HFF-Myc (cell line): ENCODE measurements around the gene DNAJC22.
"Not testable (repeated sequence)": the region's sequence is repeated elsewhere in the genome, so short reads cannot be mapped to it uniquely, and the experiment has no call there.

Source experiments
- DNase-seq: peaks from one replicate; pipeline ENCODE4 v3.0.0-alpha.2; 2011; ENCODE audit warnings: low read depth; ENCODE audit errors: extremely low read depth
- H3K4me3 ChIP-seq: replicated peaks from 2 replicates; pipeline ENCODE4 v1.5.1; 2011; ENCODE audit warnings: low read depth, mild to moderate bottlenecking, control low read depth, low read length
- TF ChIP-seq, protein P1 (sequence below): IDR thresholded peaks from 2 replicates; pipeline ENCODE4 v1.5.1; 2012; ENCODE audit warnings: mild to moderate bottlenecking, low read depth, low read length, control low read depth; ENCODE audit errors: missing control alignments

Gene DNAJC22

DNA sequence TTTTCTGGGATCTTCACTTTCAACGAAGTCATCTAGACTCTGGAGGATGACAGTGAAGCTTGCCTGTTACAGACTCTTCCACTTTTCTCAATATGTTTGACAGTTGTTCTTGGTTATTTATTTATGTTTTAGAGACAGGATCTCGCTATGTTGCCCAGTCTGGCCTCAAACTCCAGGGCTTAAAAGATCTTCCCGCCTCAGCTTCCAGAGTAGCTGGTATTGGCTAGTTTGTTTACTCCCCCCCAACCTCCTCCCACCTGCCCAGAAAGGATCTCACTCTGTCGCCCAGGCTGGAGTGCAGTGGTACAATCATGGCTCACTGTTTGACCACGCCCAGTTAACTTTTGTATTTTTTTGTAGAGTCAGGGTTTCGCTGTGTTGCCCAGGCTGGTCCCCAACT lies 23.9 kb downstream of the DNAJC22 start:
- H3K4me3 ChIP-seq: no peak overlapping the region

DNA sequence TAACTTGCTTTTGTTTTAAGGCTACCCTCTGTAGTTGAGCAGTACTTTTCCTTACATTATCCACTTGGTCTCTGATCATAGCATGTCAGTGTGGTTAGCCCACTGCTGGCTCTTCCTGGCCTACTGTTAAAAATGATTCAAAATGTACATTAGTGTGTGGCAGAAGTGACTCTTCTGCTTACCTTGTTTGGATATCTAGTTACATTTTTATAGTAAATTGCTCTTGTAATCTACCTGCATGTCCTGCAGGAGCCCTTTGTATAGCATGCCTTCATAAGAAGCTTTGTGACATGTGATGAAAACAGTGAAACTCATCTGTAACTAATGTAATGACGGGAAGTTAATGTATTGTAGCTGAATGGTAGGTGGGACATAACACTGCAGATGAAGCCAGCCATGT lies 28.7 kb downstream of the DNAJC22 start:
- DNase-seq: no peak
- no peak overlapping the region for H3K4me3 ChIP-seq
- TF ChIP-seq, protein P1, sequence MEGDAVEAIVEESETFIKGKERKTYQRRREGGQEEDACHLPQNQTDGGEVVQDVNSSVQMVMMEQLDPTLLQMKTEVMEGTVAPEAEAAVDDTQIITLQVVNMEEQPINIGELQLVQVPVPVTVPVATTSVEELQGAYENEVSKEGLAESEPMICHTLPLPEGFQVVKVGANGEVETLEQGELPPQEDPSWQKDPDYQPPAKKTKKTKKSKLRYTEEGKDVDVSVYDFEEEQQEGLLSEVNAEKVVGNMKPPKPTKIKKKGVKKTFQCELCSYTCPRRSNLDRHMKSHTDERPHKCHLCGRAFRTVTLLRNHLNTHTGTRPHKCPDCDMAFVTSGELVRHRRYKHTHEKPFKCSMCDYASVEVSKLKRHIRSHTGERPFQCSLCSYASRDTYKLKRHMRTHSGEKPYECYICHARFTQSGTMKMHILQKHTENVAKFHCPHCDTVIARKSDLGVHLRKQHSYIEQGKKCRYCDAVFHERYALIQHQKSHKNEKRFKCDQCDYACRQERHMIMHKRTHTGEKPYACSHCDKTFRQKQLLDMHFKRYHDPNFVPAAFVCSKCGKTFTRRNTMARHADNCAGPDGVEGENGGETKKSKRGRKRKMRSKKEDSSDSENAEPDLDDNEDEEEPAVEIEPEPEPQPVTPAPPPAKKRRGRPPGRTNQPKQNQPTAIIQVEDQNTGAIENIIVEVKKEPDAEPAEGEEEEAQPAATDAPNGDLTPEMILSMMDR: no peak

More for the DNA sequence above, 23.9 kb downstream of the DNAJC22 start:
- no peak for DNase-seq
- TF ChIP-seq, protein P1: no peak

DNA sequence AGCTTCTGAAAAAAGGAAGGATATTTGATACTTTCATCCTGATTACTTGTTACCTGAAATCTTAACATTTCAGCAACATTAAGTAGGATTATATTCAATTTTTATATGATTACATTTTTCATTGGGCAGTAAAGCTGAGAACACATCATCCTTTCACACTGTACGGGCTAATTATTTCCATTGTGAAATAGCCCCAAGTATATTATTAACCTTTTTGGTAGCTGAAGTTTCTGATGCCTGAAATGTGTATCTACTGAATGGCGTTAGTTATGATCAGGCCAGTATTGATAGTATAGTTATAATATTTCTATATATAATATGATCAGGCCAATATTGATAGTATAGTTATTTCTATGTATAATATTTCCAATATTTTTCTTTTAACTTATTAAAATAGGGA lies 30.7 kb downstream of the DNAJC22 start:
- H3K4me3 ChIP-seq: no peak overlapping the region
- no peak for DNase-seq
- TF ChIP-seq, protein P1: no peak

DNA sequence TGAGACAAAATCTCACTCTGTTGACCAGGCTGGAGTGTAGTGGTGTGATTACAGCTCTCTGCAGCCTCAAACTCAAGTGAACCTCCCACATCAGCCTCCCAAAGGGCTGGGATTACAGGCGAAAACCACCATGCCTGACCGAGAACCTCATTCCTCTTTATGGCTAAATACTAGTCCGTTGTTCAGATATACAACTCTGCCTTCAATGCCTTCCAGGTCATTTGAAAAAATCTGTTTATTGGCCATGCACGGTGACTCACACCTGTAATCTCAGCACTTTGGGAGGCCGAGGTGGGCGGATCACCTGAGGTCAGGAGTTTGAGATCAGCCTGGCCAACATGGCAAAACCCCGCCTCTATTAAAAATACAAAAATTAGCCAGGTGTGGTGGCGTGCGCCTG lies 33.5 kb downstream of the DNAJC22 start:
- not testable (repeated sequence) for H3K4me3 ChIP-seq, DNase-seq

DNA sequence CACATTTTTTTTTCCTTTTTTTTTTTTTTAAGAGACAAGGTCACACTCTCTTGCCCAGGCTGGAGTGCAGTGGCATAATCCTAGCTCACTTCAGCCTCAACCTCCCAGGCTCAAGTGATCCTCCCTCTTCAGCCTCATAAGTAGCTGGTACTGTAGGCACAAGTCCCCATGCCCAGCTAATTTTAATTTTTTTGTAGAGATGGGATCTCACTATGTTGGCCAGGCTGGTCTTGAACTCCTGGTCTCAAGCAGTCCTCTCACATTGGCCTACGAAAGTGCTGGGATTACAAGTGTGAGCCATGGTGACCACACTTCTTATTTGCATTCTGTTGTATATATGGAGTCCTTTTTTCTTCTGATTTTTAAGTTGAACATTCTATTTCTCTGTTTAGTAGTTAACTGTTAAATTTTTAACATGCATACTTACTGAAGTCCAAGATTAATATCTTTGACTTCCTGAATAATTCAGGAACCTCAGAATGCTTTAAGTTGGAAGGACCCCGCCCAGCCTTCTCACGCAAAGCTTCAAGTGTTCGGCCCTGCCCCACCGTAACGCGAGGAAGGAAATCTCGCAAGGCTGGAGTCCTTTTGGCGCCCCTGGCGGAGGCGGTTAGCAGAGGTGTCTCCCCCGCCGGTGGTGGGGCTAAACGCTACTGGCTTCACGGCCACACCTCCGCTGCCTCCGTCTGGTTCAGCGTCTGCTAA lies 42.1 kb downstream of the DNAJC22 start:
- no peak overlapping the region for H3K4me3 ChIP-seq
- no peak for DNase-seq
- TF ChIP-seq, protein P1: no peak

DNA sequence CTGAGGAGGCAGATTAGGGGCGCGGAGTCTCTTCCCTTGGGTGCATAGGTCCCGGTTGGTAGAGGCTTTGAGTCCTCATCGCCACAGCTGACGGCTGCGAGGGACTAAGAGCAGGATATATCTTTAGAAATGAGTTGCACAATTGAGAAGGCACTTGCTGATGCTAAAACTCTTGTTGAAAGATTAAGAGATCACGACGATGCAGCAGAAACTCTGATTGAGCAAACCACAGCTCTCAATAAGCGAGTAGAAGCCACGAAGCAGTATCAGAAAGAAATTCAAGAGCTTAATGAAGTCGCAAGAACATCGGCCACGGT lies 42.7 kb downstream of the DNAJC22 start:
- DNase-seq: no peak
- TF ChIP-seq, protein P1: no peak
- H3K4me3 ChIP-seq: no peak overlapping the region

DNA sequence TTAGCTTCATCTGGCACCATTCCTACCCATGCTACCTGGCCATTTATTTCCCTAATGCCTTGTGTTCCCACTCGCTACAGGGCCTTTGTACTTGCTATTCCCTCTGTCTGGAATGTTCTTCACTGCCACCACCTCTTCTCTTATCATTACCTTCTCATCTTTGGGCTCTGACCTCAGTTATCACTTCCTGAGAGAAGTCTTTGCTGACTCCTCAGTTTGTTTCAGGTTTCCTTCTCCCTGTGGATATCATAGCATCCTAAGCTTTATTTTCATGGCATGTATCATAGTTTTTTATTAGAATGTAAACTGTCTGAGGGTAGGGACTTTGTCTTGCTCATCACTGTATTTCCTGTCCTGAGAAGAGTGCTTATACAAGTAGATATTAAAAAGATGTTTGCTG lies 50.3 kb downstream of the DNAJC22 start:
- no peak overlapping the region for H3K4me3 ChIP-seq
- TF ChIP-seq, protein P1: no peak
- no peak for DNase-seq
